HG03175 (cell line): ENCODE data around the gene RNF187.
"Not testable (repeated sequence)": the region's sequence is repeated elsewhere in the genome, so short reads cannot be mapped to it uniquely, and the experiment has no call there.

Source experiments
- ATAC-seq: cut with Tn5 transposase; IDR thresholded peaks from one replicate; pipeline ENCODE4 v1.9.1; 2021; ENCODE audit warnings: mild to moderate bottlenecking, moderate library complexity; ENCODE audit not compliant: unreplicated experiment

RNF187 gene

GRCh38 chr1:228486596-228487335 is 416 bp upstream of the RNF187 start:
- peak; percentile 71 for ATAC-seq

- no peak for ATAC-seq
These were observed 1.1 kb downstream of the RNF187 start for GRCh38 chr1:228488125-228488817.

- no peak for ATAC-seq
These were observed 1.9 kb downstream of the RNF187 start for GRCh38 chr1:228488818-228489674.

- no peak for ATAC-seq
These were observed 3.2 kb downstream of the RNF187 start for GRCh38 chr1:228490120-228491078.

GRCh38 chr1:228493141-228494043 is 6.2 kb downstream of the RNF187 start:
- no peak for ATAC-seq

- no peak for ATAC-seq
These were observed 6.8 kb downstream of the RNF187 start for GRCh38 chr1:228494044-228494353.

- no peak for ATAC-seq
These were observed 7.2 kb downstream of the RNF187 start for GRCh38 chr1:228494391-228494790.

GRCh38 chr1:228494970-228495853 is 8.0 kb downstream of the RNF187 start:
- no peak for ATAC-seq

GRCh38 chr1:228496084-228496483 is 8.9 kb downstream of the RNF187 start:
- ATAC-seq: no peak

- ATAC-seq: no peak
These were observed 9.3 kb downstream of the RNF187 start for GRCh38 chr1:228496494-228496893.

GRCh38 chr1:228497206-228497605 is 10.0 kb downstream of the RNF187 start:
- no peak for ATAC-seq

- no peak for ATAC-seq
These were observed 10.6 kb downstream of the RNF187 start for GRCh38 chr1:228497817-228498216.

- ATAC-seq: peak; percentile 39
These were observed 13.1 kb downstream of the RNF187 start for GRCh38 chr1:228500143-228500734.

- ATAC-seq: peak; percentile 95
These were observed 14.0 kb downstream of the RNF187 start for GRCh38 chr1:228500901-228501871.

GRCh38 chr1:228502522-228502921 is 15.3 kb downstream of the RNF187 start:
- no peak for ATAC-seq

- not testable (repeated sequence) for ATAC-seq
These were observed 18.8 kb downstream of the RNF187 start for GRCh38 chr1:228505944-228506343.
